ENCODE measurements around the gene NMNAT2.

GRCh38 chr1:183235503-183235902 lies 182.7 kb downstream of the NMNAT2 start:
- TF ChIP-seq CTCF (IDR thresholded peaks at IDR 0.05) (no peak), EP300 (IDR thresholded peaks at IDR 0.05) (no peak), POLR2A (IDR thresholded peaks at IDR 0.05) (no peak)
